OCI-LY3 (cell line): ENCODE measurements around the gene GPR158.

Source experiments
- H2AFZ ChIP-seq: fragments of 200-600, 300-600 bp; shearing (Covaris generic); 2 replicates; pipeline ENCODE4 v1.6.0; 2014; ENCODE audit warnings: antibody characterized with exemption, low read depth, low read length
- H3K27ac ChIP-seq: fragments of 200-600, 300-600 bp; sonication (generic); 2 replicates; pipeline ENCODE4 v1.5.1; 2014; ENCODE audit warnings: mild to moderate bottlenecking, low read length, moderate library complexity, mixed read lengths
- H3K27me3 ChIP-seq: fragments of 200-600, 300-600 bp; sonication (generic); 2 replicates; pipeline ENCODE4 v1.6.1; 2014; ENCODE audit warnings: low read depth, low read length, mixed read lengths
- H3K36me3 ChIP-seq: fragments of 200-600, 300-600 bp; sonication (generic); replicated peaks from 2 replicates; pipeline ENCODE3; 2014; ENCODE audit warnings: low read depth, low read length, mixed read lengths
- H3K4me1 ChIP-seq: fragments of 300-600, 200-600 bp; sonication (generic); 2 replicates; pipeline ENCODE4 v1.6.1; 2014; ENCODE audit warnings: low read length, mixed read lengths
- H3K4me2 ChIP-seq: fragments of 200-600, 300-600 bp; sonication (generic); 2 replicates; pipeline ENCODE4 v1.6.1; 2014; ENCODE audit warnings: low read length, mixed read lengths
- H3K4me3 ChIP-seq: fragments of 300-600, 200-600 bp; sonication (generic); 2 replicates; pipeline ENCODE4 v1.5.1; 2014; ENCODE audit warnings: antibody characterized with exemption, mild to moderate bottlenecking, low read length, moderate library complexity
- H3K79me2 ChIP-seq: fragments of 300-600, 200-600 bp; shearing (Covaris generic); 2 replicates; pipeline ENCODE4 v1.6.1; 2014; ENCODE audit warnings: mild to moderate bottlenecking, low read length, mixed read lengths
- H3K9ac ChIP-seq: fragments of 300-600, 200-600 bp; shearing (Covaris generic); 2 replicates; pipeline ENCODE4 v1.6.0; 2014; ENCODE audit warnings: mild to moderate bottlenecking, low read length, moderate library complexity
- H3K9me3 ChIP-seq: fragments of 200-600, 300-600 bp; shearing (Covaris generic); 2 replicates; pipeline ENCODE4 v1.6.1; 2014; ENCODE audit warnings: low read length, mixed read lengths; ENCODE audit not compliant: insufficient read depth
- H4K20me1 ChIP-seq: fragments of 200-600, 300-600 bp; sonication (generic); 2 replicates; pipeline ENCODE4 v1.6.1; 2016; ENCODE audit warnings: low read length, mixed read lengths; ENCODE audit not compliant: insufficient read depth
- EZH2phosphoT487 ChIP-seq: fragments of 200-600 bp; shearing (Covaris generic); IDR thresholded peaks from 2 replicates; pipeline ENCODE4 v1.6.1; 2018; ENCODE audit warnings: antibody characterized with exemption, mixed run types, low read depth
- TF ChIP-seq, protein P1 (sequence below): fragments of 200-600, 300-600 bp; sonication (generic); IDR thresholded peaks from 2 replicates; pipeline ENCODE4 v1.5.1; 2014; ENCODE audit warnings: antibody characterized with exemption, low read length, low read depth

Gene GPR158

DNA sequence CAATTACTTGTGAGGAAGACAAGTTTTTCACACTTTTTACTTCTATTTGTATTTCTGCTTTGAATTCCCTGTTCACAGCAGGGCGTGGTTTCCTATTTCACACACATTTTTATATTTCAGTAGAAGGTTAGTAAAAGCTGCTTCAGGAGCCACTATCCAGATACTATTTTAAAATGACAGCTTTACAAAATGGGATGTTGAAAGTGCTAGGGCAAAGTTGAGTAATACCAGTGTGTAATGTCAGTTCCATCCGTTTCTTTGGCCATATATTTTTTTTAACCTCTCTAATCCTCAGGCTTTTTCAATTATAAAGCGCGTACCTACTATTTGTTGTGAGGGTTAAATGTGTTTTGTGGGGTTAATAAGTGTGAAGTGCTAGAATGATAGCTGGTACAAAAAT lies 276.6 kb downstream of the GPR158 start:
- H3K9me3 ChIP-seq, result no peaks in the 10 kb centered on the region
- no peak overlapping the region for H3K9ac ChIP-seq
- H3K4me1 ChIP-seq, result no peaks in the 10 kb centered on the region
- H3K27me3 ChIP-seq, result no peaks in the 10 kb centered on the region
- no peak overlapping the region for H3K27ac ChIP-seq
- H4K20me1 ChIP-seq, result no peaks in the 10 kb centered on the region
- H3K79me2 ChIP-seq, result no peaks in the 10 kb centered on the region
- no peak overlapping the region for H3K4me2 ChIP-seq
- TF ChIP-seq, protein P1, sequence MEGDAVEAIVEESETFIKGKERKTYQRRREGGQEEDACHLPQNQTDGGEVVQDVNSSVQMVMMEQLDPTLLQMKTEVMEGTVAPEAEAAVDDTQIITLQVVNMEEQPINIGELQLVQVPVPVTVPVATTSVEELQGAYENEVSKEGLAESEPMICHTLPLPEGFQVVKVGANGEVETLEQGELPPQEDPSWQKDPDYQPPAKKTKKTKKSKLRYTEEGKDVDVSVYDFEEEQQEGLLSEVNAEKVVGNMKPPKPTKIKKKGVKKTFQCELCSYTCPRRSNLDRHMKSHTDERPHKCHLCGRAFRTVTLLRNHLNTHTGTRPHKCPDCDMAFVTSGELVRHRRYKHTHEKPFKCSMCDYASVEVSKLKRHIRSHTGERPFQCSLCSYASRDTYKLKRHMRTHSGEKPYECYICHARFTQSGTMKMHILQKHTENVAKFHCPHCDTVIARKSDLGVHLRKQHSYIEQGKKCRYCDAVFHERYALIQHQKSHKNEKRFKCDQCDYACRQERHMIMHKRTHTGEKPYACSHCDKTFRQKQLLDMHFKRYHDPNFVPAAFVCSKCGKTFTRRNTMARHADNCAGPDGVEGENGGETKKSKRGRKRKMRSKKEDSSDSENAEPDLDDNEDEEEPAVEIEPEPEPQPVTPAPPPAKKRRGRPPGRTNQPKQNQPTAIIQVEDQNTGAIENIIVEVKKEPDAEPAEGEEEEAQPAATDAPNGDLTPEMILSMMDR, result no peak
- TF ChIP-seq EZH2phosphoT487, result no peak
- H2AFZ ChIP-seq, result no peak overlapping the region
- no peaks in the 10 kb centered on the region for H3K36me3 ChIP-seq
- no peak overlapping the region for H3K4me3 ChIP-seq

DNA sequence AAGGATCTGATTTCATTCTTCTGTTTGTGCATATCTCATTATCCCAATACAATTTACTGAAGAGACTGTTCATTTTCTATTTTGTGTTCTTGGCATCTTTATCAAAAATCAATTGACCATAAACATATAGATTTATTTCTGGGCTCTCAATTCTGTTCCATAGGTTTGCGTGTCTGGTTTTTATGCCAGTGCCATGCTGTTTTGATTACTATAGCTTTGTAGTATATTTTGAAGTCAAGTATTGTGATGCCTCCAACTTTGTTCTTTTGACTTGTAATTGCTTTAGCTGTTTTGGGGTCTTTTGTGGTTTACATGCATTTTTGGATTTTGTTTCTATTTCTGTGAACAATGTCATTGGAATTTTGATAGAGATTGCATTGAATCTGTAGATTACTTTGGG lies 278.8 kb downstream of the GPR158 start:
- Histone ChIP-seq H3K4me1 (no peaks in the 10 kb centered on the region), H3K9me3 (no peaks in the 10 kb centered on the region), H3K4me2 (no peak overlapping the region), H3K9ac (no peak overlapping the region), H3K79me2 (no peaks in the 10 kb centered on the region), H3K4me3 (no peak overlapping the region), H4K20me1 (no peaks in the 10 kb centered on the region), H3K27ac (no peak overlapping the region), H3K36me3 (no peaks in the 10 kb centered on the region), H3K27me3 (no peaks in the 10 kb centered on the region), H2AFZ (no peak overlapping the region)
- no peak for TF ChIP-seq EZH2phosphoT487
- TF ChIP-seq, protein P1, result no peak

DNA sequence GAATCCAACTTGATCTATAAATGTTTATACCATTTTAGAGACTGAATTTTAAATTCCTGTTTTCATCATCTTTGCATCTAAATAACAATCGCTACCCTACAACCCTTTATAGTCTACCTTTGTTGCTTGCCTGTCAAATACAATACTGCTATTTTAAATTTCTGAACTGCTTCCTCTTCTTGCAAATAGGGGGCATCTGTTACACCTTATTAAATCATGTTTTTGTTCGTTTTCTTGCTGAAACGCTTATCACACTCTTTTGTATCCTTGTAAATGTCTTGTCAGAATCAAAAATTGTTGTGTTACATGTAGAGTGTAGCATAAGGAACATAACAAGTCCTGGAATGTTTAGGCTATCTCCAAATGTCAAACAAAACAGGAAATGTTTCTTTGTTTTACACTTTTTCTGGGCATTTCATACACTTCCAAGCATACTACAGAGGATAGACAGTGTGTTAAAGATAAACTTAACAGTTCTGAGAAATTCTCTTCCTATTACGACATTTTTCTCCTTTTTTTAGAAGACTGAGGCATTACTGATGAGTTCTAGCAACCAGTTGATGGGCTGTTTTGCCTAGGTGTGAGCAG lies 281.3 kb downstream of the GPR158 start:
- Histone ChIP-seq H3K4me1 (no peaks in the 10 kb centered on the region), H4K20me1 (no peaks in the 10 kb centered on the region), H2AFZ (no peak overlapping the region), H3K4me2 (no peak overlapping the region), H3K27me3 (no peaks in the 10 kb centered on the region), H3K4me3 (no peak overlapping the region), H3K36me3 (no peaks in the 10 kb centered on the region), H3K27ac (no peak overlapping the region), H3K9me3 (no peaks in the 10 kb centered on the region), H3K79me2 (no peaks in the 10 kb centered on the region), H3K9ac (no peak overlapping the region)
- TF ChIP-seq, protein P1, result no peak
- TF ChIP-seq EZH2phosphoT487, result no peak

DNA sequence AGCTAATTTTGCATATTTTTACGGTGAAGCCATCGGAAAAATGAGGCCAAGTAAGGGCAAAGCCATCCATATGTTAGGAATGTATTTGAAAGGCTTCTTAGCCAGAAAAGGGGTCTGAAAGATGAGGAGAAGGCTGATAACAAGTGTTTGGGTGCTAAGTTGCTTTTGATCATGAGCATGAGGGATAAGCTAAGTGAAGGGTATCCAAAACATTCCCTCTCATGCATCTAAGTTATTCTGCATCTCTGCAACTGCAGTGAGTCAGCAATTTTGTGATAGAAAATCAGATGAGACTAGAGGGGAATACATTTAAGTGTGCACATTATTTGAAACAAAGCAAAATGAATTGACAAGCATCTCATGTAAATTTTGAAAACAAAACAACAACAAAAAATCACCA lies 282.8 kb downstream of the GPR158 start:
- no peak overlapping the region for H3K9ac ChIP-seq
- H2AFZ ChIP-seq, result no peak overlapping the region
- no peak overlapping the region for H3K27ac ChIP-seq
- no peaks in the 10 kb centered on the region for H3K4me1 ChIP-seq
- H3K4me3 ChIP-seq, result no peak overlapping the region
- TF ChIP-seq EZH2phosphoT487, result no peak
- TF ChIP-seq, protein P1, result no peak
- no peaks in the 10 kb centered on the region for H3K36me3 ChIP-seq
- no peaks in the 10 kb centered on the region for H3K9me3 ChIP-seq
- H3K79me2 ChIP-seq, result no peaks in the 10 kb centered on the region
- H3K27me3 ChIP-seq, result no peaks in the 10 kb centered on the region
- H4K20me1 ChIP-seq, result no peaks in the 10 kb centered on the region
- H3K4me2 ChIP-seq, result no peak overlapping the region
